ENCODE measurements around the gene PLEKHN1. TPM values are rescaled to one million over a fixed set of nuclear protein-coding genes. Genes with fewer than 3 reads are reported as not detected.

Gene PLEKHN1
- total RNA-seq, 1 donor from 2014 or later, result 0.46 TPM

- no peak for DNase-seq (ENCODE audit: low read depth, low spot score)
Measured at GRCh38 chr1:930633-931138, 35.6 kb upstream of the PLEKHN1 start.

GRCh38 chr1:931380-932172 lies 34.7 kb upstream of the PLEKHN1 start:
- DNase-seq (ENCODE audit: low read depth, low spot score), result no peak

- no peak for DNase-seq (ENCODE audit: low read depth, low spot score)
Measured at GRCh38 chr1:932173-932510, 34.1 kb upstream of the PLEKHN1 start.

DNA sequence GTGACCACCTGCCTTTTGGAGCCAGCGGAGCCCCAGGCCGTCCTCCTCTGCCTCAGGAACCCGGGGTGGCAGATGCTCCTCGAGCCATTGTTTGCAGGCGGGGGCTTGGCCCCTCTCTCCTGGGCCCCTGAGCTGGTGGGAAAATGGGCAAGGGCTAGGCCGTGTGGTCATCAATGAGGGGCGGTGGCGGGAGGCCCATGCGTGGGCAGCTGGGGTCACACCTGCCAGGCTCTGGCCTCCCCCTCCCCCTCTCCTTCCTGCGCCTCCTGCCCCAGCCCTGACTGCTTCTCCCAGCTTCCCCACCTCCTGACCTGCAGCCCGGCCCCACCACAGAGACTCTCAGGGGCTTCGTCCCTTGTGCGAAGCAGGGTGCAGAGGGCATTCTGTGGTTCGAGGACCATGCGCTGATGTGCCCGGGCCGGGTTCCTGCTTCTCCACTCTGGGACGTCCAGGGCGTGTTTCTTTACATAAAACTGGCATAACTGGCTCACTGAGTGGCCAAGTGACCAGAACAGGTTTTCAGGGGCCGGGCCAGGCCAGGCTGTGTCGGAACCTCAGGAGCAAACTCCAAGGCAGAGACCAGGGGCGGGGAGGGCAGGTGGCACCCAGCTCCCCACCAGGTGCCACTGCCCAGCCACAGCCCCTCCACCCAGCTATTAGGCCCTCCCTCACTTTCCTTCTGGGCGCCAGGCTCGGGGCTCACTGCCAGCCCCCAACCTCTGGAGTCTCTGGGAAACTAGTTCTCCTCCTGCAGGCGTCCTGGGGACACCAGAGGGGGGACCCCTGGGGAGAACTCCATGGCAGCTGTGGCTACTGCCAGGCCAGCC lies 33.3 kb upstream of the PLEKHN1 start:
- no peak for DNase-seq (ENCODE audit: low read depth, low spot score)

- no peak for DNase-seq (ENCODE audit: low read depth, low spot score)
Measured at GRCh38 chr1:933603-933940, 32.7 kb upstream of the PLEKHN1 start.

- DNase-seq (ENCODE audit: low read depth, low spot score), result no peak
Measured at GRCh38 chr1:934991-935750, 31.1 kb upstream of the PLEKHN1 start.

DNA sequence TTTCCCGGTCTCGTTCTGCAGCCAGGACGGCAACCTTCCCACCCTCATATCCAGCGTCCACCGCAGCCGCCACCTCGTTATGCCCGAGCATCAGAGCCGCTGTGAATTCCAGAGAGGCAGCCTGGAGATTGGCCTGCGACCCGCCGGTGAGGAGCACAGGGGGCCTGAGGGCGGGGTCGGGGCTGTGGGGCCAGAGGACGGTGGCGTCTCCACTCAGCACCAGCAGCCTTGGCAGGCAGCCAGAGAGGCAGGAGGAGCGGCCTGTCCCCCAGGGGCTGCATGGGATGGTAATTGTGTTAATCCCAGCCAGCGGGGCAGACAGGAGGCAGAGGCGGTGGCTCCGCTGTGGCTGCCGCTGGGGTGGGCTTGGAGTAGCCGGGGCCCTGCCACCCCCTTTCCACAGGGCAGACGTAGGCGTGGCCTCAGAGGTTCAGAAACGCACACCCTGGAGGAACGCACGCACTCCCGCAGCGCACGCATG lies 30.5 kb upstream of the PLEKHN1 start:
- DNase-seq (ENCODE audit: low read depth, low spot score), result no peak

DNA sequence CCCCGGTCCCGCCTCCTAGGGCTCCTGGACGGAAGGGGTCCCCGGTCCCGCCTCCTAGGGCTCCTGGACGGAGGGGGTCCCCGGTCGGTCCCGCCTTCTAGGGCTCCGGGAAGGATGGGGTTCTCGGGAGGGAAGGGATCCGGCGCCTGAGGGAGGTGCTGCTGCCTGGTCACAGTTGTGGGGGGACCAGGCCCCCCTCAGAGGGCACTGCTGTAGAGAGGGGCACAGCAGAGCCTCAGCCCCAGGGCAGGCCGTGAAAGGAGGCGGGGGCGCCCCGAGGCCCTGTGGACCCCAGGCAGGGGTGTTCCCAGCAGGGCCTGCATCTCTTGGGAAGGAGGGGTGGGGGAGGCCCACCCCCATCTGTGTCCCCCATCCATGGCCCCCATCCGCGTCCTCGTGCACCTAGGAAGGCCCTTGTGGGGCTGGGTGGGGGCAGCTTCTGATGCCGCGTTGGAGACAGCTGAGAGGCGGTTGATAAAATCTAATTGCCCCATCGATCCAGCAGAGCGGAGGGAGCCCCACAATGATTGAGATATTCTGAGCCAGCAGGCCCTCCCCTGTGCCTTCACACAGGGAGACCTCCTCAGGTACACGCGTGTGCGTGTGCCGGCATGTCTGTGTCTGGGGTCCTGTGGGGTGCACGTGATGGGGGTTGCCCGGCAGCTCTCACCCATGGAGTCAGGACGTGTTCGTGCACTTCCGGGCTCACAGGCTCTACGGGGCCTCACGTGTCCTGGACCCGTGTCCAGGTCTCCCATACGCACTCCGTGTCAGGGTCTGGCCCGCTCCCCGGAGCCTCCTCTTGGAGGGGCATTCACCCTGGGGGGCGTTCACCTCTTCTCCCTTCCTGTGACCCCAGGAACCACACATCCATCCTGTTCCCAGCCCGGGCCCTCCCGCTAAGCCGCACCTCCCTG lies 29.7 kb upstream of the PLEKHN1 start:
- DNase-seq (ENCODE audit: low read depth, low spot score), result no peak

DNA sequence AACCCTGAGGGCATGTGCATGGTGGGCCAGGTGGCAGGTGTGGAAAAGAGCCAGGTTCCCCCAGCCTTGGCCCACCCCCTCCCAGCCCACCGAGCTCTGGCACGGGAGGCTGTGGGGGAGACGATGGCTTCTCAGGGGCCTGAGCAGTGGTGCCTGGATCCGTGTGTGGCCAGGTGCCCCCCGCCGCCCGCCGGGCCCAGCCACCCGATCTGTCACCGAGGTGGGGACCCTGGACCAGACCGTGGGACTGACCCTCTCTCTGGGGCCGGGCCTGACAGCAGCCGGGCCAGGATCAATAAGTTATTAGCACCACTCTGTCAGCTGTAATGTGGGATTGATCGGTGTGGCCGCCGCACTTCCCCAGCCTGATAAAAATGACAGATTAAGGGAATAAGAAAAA lies 28.8 kb upstream of the PLEKHN1 start:
- DNase-seq (ENCODE audit: low read depth, low spot score), result no peak

DNA sequence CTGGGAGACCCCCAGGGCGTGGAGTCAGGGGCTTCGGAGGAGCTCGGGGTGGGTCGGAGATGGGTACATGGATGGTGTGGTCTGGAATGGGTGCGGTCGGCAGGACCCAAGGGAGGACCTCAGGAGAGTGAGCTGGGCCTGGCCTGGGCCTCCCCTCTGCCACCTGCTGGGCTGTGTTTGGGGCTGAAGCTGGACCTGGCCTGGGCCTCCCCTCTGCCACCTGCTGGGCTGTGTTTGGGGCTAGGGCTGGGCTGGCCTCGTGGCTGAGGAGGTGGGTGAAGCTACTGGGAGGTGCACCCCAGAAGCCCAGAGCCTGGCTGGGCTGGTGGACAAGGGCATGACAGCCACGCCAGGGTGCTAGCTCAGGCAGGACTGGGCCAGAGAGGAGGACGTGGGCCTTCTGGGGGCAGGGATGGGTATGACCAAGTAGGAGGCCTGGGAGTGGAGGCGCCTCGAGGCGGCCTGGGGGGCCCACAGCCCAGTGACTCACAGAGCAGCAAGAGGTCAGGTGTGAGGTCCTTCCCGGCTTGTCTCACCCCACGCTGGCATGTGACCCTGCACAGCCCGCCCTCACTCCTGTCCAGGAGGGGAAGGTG lies 28.1 kb upstream of the PLEKHN1 start:
- DNase-seq (ENCODE audit: low read depth, low spot score), result no peak

DNA sequence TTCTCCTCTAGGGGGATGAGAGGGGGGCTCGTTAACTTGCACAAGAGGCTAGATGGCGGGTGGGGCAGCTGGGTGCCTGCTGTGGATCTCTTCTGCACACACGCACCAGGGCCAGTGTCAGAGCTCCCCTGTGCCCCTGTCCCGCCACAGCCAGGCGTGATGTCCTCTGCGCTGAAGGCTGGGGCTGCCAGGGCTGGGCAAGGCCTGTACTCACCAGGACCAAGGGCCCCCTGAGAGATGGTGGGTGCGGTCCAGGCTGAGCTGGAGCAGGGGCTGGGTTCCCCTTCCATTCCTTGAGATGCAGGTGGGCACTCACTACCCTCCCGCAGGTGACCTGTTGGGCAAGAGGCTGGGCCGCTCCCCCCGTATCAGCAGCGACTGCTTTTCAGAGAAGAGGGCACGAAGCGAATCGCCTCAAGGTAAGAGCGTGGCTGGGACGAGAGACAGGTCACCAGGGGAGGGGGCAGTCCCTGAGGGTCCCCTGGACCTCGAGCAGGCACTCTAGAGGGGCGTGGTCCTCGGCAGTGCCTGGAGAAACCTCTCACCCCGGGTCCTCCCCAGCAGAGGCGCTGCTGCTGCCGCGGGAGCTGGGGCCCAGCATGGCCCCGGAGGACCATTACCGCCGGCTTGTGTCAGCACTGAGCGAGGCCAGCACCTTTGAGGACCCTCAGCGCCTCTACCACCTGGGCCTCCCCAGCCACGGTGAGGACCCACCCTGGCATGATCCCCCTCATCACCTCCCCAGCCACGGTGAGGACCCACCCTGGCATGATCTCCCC lies 27.4 kb upstream of the PLEKHN1 start:
- DNase-seq (ENCODE audit: low read depth, low spot score), result no peak

GRCh38 chr1:939511-940106 lies 26.7 kb upstream of the PLEKHN1 start:
- DNase-seq (ENCODE audit: low read depth, low spot score), result no peak

GRCh38 chr1:940107-941014 lies 25.9 kb upstream of the PLEKHN1 start:
- DNase-seq (ENCODE audit: low read depth, low spot score), result no peak

- DNase-seq (ENCODE audit: low read depth, low spot score), result no peak
Measured at GRCh38 chr1:941015-941587, 25.2 kb upstream of the PLEKHN1 start.

DNA sequence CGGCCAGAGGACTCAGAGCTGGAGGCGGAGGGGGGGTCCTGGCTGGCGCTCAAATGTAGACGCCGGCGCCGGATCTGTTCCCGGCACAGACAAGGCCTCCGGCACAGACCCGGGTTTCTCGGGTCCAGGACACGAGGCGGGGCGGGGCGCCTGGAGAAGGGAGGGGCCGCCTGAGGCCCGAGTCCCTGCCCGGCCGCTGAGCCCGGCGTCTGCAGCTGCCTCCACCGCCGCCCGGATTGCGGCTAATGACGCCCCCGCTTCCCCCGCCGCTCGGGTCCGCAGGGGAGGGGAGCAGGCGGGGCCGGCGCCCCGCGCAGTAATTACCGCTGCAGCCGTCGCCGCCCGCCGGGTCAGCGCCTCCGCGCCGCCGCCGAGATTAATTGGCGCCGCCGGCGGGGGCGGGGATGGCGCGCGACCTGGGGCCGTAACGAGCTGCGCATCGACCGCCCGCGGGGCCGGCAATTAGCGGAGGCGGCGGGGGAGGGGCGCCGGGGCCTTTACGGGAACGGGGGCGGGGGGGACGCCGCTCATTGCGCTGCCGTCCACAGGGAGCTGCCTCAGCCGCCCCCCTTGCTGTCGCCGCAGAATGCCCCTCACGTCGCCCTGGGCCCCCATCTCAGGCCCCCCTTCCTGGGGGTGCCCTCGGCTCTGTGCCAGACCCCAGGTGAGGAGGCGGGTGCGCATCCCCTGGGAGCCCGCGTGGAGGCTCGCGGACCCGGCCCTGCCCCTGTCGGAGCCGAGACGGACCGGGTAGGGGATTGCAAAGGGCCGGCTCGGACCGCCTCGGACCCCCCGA lies 24.5 kb upstream of the PLEKHN1 start:
- DNase-seq (ENCODE audit: low read depth, low spot score), result no peak

- DNase-seq (ENCODE audit: low read depth, low spot score), result no peak
Measured at GRCh38 chr1:942411-942821, 23.9 kb upstream of the PLEKHN1 start.

All from pulmonary artery endothelial cell (primary cell).